SK-N-MC (cell line): ENCODE measurements around the gene CADPS.

Experiments used
- DNase-seq: peaks from one replicate; pipeline ENCODE4 v3.0.0-alpha.2; 2011; ENCODE audit warnings: low read depth, low spot score
- H3K27ac ChIP-seq: fragments of 200-600 bp; sonication (generic); 2 replicates; pipeline ENCODE4 v1.5.1; 2016; ENCODE audit warnings: mixed run types
- H3K36me3 ChIP-seq: fragments of 200-600 bp; sonication (generic); 2 replicates; pipeline ENCODE4 v1.6.1; 2017; ENCODE audit warnings: antibody characterized with exemption, low read length, mixed read lengths; ENCODE audit not compliant: insufficient read depth
- H3K4me3 ChIP-seq: fragments of 200-600 bp; sonication (generic); 2 replicates; pipeline ENCODE4 v1.5.1; 2016
- H3K9ac ChIP-seq: fragments of 200-600 bp; sonication (generic); 2 replicates; pipeline ENCODE4 v1.8.0; 2017; ENCODE audit warnings: mixed run types, mixed read lengths; ENCODE audit not compliant: insufficient read length
- H3K9me3 ChIP-seq: fragments of 200-600 bp; sonication (generic); 2 replicates; pipeline ENCODE4 v1.6.1; 2017; ENCODE audit warnings: low read depth, mild to moderate bottlenecking, antibody characterized with exemption, low read length, moderate library complexity, mixed read lengths
- EZH2 ChIP-seq: fragments of 200-600 bp; sonication (generic); IDR thresholded peaks from one replicate; pipeline ENCODE4 v1.6.1; 2017; ENCODE audit warnings: antibody characterized with exemption
- FOXP2 ChIP-seq: optimal IDR thresholded peaks from 2 replicates; pipeline ENCODE3; 2011; ENCODE audit warnings: mild to moderate bottlenecking, moderate library complexity; ENCODE audit not compliant: insufficient read depth; ENCODE audit errors: extremely low read length, control extremely low read depth
- POLR2AphosphoS5 ChIP-seq: IDR thresholded peaks from 2 replicates; pipeline ENCODE4 v1.6.1; 2012; ENCODE audit warnings: mild to moderate bottlenecking, low read depth, low read length, borderline replicate concordance

The CADPS gene

GRCh38 chr3:62758296-62759066 lies 116.7 kb downstream of the CADPS start:
- TF ChIP-seq EZH2 (no peak), POLR2AphosphoS5 (no peak), FOXP2 (no peak)
- DNase-seq = no peak
- Histone ChIP-seq H3K27ac (no peak overlapping the region), H3K9ac (no peak overlapping the region), H3K36me3 (no peaks in the 10 kb centered on the region), H3K9me3 (no peaks in the 10 kb centered on the region), H3K4me3 (no peak overlapping the region)

DNA sequence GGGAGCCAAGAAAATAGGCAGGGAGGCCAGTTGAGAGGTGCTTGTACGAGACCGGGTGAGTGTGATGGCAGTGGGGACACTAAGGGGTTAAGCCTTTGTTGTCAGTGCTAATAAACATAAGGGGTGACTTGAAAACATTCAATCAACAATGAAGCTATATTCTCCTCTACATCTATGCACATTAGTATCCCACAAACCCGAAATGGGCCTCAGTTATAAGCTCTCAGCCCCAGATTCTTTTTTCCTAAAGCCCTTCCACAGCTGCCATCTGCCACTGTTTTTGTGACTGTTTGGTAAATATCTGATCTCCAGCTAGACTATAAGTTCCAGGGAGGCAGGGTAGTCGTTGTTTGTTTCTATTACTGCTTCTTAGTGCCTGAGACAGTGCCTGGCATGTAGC lies 118.2 kb downstream of the CADPS start:
- Histone ChIP-seq H3K9me3 (no peaks in the 10 kb centered on the region), H3K27ac (no peak overlapping the region), H3K9ac (no peak overlapping the region), H3K4me3 (no peak overlapping the region), H3K36me3 (no peaks in the 10 kb centered on the region)
- DNase-seq = no peak
- TF ChIP-seq EZH2 (no peak), FOXP2 (no peak), POLR2AphosphoS5 (no peak)

GRCh38 chr3:62755285-62755684 lies 119.9 kb downstream of the CADPS start:
- Histone ChIP-seq H3K9ac (no peak overlapping the region), H3K36me3 (no peaks in the 10 kb centered on the region), H3K27ac (no peak overlapping the region), H3K4me3 (no peak overlapping the region), H3K9me3 (no peaks in the 10 kb centered on the region)
- TF ChIP-seq EZH2 (no peak), FOXP2 (no peak), POLR2AphosphoS5 (no peak)
- DNase-seq = peak; percentile 16

- H3K9ac ChIP-seq = no peak overlapping the region
- no peaks in the 10 kb centered on the region for H3K9me3 ChIP-seq
- no peak overlapping the region for H3K27ac ChIP-seq
- TF ChIP-seq POLR2AphosphoS5 (no peak), FOXP2 (no peak), EZH2 (no peak)
- H3K36me3 ChIP-seq = no peaks in the 10 kb centered on the region
- no peak overlapping the region for H3K4me3 ChIP-seq
- DNase-seq = no peak
Measured at GRCh38 chr3:62749657-62750056, 125.6 kb downstream of the CADPS start.

GRCh38 chr3:62749130-62749529 lies 126.1 kb downstream of the CADPS start:
- H3K36me3 ChIP-seq = no peaks in the 10 kb centered on the region
- H3K27ac ChIP-seq = no peak overlapping the region
- no peak for DNase-seq
- no peak for TF ChIP-seq FOXP2
- no peak for TF ChIP-seq EZH2
- no peak for TF ChIP-seq POLR2AphosphoS5
- H3K9me3 ChIP-seq = no peaks in the 10 kb centered on the region
- H3K9ac ChIP-seq = no peak overlapping the region
- H3K4me3 ChIP-seq = no peak overlapping the region

DNA sequence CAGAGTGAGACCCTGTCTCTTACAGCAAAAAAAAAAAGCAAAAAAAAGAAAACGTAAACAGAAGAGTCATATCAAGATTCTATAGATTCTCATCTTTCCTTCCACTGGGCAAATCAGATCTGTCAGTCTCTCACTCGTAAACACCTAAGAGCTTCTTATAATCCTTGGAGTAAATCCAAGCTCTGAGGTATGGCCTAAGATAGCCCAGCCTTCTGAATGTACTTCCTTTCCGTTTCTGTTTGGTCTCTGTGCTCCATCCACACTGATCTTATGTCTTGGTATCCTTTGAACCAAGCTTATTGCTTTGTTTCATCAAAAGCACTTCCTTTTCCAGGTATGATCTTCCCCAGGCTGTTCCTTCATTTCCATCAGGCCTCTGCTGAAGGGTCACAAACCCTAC lies 137.8 kb downstream of the CADPS start:
- TF ChIP-seq POLR2AphosphoS5 (no peak), FOXP2 (no peak), EZH2 (no peak)
- no peak for DNase-seq
- no peak overlapping the region for H3K27ac ChIP-seq

DNA sequence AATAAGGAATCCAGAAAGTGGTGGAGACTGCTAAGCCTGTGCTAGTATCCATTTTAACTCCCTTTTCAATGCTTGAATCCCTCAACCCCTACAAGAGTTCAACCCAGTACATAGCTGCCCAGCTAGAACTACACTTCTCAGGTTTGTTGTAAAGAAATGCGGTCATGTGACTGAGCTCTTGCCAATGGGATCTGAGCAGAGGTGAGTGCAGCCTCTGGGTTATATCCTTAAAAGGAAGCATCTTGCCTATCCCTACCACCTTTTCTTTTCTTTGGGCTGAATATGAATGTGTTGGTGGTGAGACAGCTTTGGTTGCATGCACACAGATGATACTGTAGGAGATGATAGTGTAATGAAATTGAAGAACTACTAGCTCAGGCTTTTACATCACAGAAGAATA lies 139.7 kb downstream of the CADPS start:
- no peak overlapping the region for H3K27ac ChIP-seq
- H3K4me3 ChIP-seq = no peak overlapping the region
- H3K9ac ChIP-seq = no peak overlapping the region
- no peaks in the 10 kb centered on the region for H3K9me3 ChIP-seq
- no peak for DNase-seq
- no peaks in the 10 kb centered on the region for H3K36me3 ChIP-seq
- TF ChIP-seq POLR2AphosphoS5 = no peak
- TF ChIP-seq FOXP2 = no peak
- TF ChIP-seq EZH2 = no peak

More for the DNA sequence above, 137.8 kb downstream of the CADPS start:
- Histone ChIP-seq H3K9ac (no peak overlapping the region), H3K9me3 (no peaks in the 10 kb centered on the region), H3K36me3 (no peaks in the 10 kb centered on the region), H3K4me3 (no peak overlapping the region)

DNA sequence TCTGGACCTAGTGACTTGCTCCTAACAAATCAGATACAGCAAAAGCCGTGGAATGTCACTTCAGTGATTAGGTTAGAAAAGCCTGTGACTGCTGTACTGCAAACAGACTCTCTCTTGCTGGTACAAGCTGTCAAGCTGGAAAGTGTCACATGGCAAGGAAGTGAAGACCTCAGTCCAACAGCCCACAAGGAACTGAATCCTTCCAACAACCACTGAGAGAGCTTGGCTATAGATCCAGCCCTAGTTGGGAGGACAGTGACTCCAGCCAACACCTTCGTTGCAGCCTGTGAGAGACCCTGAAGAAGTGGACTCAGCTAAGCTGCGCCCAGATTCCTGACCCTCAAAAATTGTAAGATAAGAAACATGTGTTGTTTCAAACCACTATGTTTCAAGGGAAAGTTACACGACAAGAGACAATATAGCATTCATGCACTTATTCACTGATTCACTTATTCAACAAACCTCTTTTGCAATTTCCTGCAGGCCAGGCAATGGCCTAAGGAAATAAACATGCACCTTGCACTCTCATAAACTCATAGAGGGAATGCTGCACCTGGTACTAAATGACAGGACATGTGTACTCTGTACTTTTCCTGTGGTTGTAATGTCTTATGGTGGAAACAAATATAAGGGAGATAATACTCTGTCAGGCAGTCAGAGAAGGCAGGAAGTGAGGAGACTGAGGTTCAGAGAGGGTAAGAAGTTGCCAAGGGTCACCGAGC lies 142.9 kb downstream of the CADPS start:
- H3K27ac ChIP-seq = no peak overlapping the region
- H3K4me3 ChIP-seq = no peak overlapping the region
- no peak for TF ChIP-seq FOXP2
- no peak for TF ChIP-seq EZH2
- no peak for TF ChIP-seq POLR2AphosphoS5
- no peak overlapping the region for H3K9ac ChIP-seq
- H3K9me3 ChIP-seq = no peaks in the 10 kb centered on the region
- DNase-seq = no peak
- H3K36me3 ChIP-seq = no peaks in the 10 kb centered on the region

DNA sequence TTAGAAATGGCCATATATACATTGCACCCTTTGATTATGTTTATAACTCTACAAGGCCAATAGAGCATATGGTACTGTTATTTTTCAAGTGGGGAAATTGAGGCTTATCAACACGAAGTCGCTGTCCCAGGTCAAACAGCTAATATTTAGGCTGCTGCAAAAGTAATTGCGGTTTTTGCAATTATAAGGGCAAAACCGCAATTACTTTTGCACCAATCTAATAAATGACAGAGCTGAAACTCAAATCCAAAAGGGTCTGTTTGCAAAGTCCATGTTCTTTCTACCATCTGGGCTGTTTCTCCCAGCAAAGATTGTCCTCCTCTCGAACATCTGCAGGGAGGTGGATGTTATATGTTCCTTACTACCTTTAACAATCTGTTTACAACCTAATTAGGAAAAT lies 147.2 kb downstream of the CADPS start:
- no peak overlapping the region for H3K9ac ChIP-seq
- no peak for DNase-seq
- H3K9me3 ChIP-seq = no peaks in the 10 kb centered on the region
- no peak overlapping the region for H3K27ac ChIP-seq
- H3K4me3 ChIP-seq = no peak overlapping the region
- no peaks in the 10 kb centered on the region for H3K36me3 ChIP-seq
- TF ChIP-seq POLR2AphosphoS5 = no peak
- TF ChIP-seq FOXP2 = no peak
- TF ChIP-seq EZH2 = no peak
